Motor neuron (in vitro differentiated cells): ENCODE results near the gene COPE. TPM values are rescaled to one million over a fixed set of nuclear protein-coding genes. Genes with fewer than 3 reads are reported as not detected.

Experiments
- ATAC-seq, 8 experiments: fragments of 200-7000 bp; cut with Tn5 transposase; replicated peaks in 6 of 8; 2 replicates each; pipeline ENCODE4 v1.8.0; 2021; ENCODE audit warnings: mild to moderate bottlenecking in 8 of 8, moderate library complexity in 8 of 8
- H3K27ac ChIP-seq, 2 donors: fragments of 250-450 bp; sonication (Bioruptor Pico); 2 replicates each; pipeline ENCODE4 v1.9.0; 2021; ENCODE audit warnings: antibody characterized with exemption in 2 of 2, mild to moderate bottlenecking in 2 of 2, moderate library complexity in 1 of 2
- H3K4me1 ChIP-seq, 2 donors: fragments of 250-450 bp; sonication (Bioruptor Pico); replicated peaks in 1 of 2; 2 replicates each; pipeline ENCODE4 v1.6.1; 2021; ENCODE audit warnings: antibody characterized with exemption in 2 of 2, mild to moderate bottlenecking in 2 of 2, moderate library complexity in 1 of 2
- H3K4me3 ChIP-seq, 5 donors: fragments of 250-450 bp; sonication (Bioruptor Pico); 2 replicates each; pipeline ENCODE4 v1.9.0; 2021; ENCODE audit warnings: antibody characterized with exemption in 5 of 5, mild to moderate bottlenecking in 5 of 5, moderate library complexity in 4 of 5
- WGBS, 10 experiments: fragments of 450-650 bp; shearing (Covaris generic); methylation state at CpG; one replicate each; pipeline ENCODE4 v1.0.0; 2022; 5-methylcytosine and 5-hydroxymethylcytosine counted together
- in situ Hi-C, 9 experiments: fragments of 400-800 bp; cut with MboI; loops; one replicate each; pipeline ENCODE4 v1.15.0; 2021; ENCODE audit warnings: low sequenced_read_pairs in 9 of 9, low pct_unique_long_range_greater_than_20kb in 2 of 9; ENCODE audit not compliant: unreplicated experiment in 9 of 9
- total RNA-seq, 8 experiments: library from RNA; unstranded; fragments of 300-600 nt; gene quantifications; 2 replicates each; pipeline versions ENCODE4 v1.2.3 to v1.2.4, GENCODE V29; 2022

The COPE gene
- total RNA-seq, 8 experiments from 2014 or later = 151 to 208 (median 173) TPM

- WGBS, 10 experiments = 20 to 100% (median 71%) methylated on average over 1 to 6 of the region's 10 CpGs; no CpG with 5 or more reads in 3 of the 10 experiments
Observed at GRCh38 chr19:18889949-18890745, 29.0 kb downstream of the COPE start.

DNA sequence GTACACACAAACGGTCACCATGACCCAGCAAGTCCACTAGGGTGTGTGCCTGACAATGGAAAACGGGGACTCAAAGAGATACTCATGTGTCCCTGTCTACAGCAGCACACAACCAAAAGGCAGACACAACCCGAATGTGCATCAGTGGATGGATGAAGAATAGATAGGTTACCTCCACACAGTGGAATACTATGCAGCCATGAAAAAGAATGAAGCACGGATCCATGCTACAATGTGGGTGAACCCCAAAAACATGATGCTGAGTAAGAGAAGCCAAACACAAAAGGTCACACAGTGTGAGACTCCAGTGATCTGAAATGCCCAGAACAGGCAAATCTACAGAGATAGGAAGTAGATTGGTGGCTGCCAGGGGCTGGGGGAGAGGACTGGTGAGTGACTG is 32.2 kb downstream of the COPE start:
- no peak for ATAC-seq
- Histone ChIP-seq H3K4me1 (no peaks in the 10 kb centered on the region), H3K4me3 (no peak overlapping the region), H3K27ac (no peak overlapping the region)
- in situ Hi-C loops = no loop called here
- 30 to 100% (median 79%) methylated on average over 1 to 4 of the region's 4 CpGs; no CpG with 5 or more reads in 4 of the 10 experiments for WGBS, 10 experiments

More at GRCh38 chr19:18889949-18890745, 29.0 kb downstream of the COPE start:
- H3K4me3 ChIP-seq = no peak overlapping the region
- H3K4me1 ChIP-seq = peaks cover 5 to 9% of the 10 kb centered on the region in 2 donors
- ATAC-seq = no peak
- H3K27ac ChIP-seq = no peak overlapping the region
- in situ Hi-C loops = no loop called here

DNA sequence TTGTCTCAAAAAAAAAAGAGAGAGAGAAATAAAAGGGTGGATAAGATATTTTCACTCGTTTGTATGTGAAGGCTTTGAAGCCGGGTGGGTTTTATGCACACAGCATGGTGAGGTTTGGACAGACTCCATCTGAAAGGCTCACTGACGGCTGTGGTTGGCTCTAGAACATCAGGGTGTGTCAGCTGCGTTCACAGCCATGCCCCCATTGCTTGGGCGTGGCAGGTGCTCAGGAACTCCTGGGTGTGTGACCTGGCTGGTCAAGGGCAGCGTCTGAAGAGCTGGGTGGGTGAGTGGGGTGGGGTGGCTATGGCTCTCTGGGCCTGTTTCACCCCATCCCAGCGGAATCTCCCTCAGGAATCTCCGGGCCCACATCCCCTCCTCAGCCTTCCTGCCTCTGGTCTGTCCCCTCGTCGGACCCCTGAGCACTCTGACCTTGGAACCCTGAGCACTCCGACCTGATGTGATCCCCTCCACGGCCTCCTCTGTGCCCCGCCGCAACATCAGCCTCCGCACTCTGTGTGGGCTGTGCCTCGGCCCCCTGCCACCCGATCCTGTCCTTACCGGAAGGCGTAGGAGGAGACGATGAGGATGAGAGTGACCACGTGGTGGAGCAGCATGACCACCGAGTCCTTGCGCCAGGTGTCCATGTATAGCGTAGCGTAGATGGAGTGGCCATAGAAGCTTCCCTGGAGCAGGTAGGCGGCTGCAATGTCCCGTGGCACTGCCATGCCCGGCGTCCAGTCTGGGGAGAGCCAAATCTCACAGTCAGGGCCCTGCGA is 35.5 kb downstream of the COPE start:
- 0 to 100% (median 90%) methylated on average over 1 to 12 of the region's 30 CpGs; no CpG with 5 or more reads in 3 of the 10 experiments for WGBS, 10 experiments
- peak in 2 of 8 experiments; percentile 8 to 12 for ATAC-seq
- Histone ChIP-seq H3K4me3 (no peak overlapping the region), H3K4me1 (no peaks in the 10 kb centered on the region), H3K27ac (no peak overlapping the region)
- in situ Hi-C loops = no loop called here

GRCh38 chr19:18881491-18881890 is 37.7 kb downstream of the COPE start:
- in situ Hi-C loops = no loop called here
- no peak for ATAC-seq
- WGBS, 10 experiments = 67 to 100% (median 87%) methylated on average over 1 to 6 of the region's 7 CpGs; no CpG with 5 or more reads in 3 of the 10 experiments
- no peak overlapping the region for H3K27ac ChIP-seq
- no peak overlapping the region for H3K4me3 ChIP-seq
- H3K4me1 ChIP-seq = no peaks in the 10 kb centered on the region

GRCh38 chr19:18879579-18880373 is 39.4 kb downstream of the COPE start:
- Histone ChIP-seq H3K27ac (no peak overlapping the region), H3K4me1 (no peaks in the 10 kb centered on the region), H3K4me3 (no peak overlapping the region)
- in situ Hi-C loops = no loop called here
- peak; percentile 17 to 74 (median 47) for ATAC-seq
- WGBS, 10 experiments = no CpG with 5 or more reads among the region's 13 CpGs

GRCh38 chr19:18878858-18879578 is 40.2 kb downstream of the COPE start:
- peak in 6 of 8 experiments; percentile 4 to 31 (median 18) for ATAC-seq
- Histone ChIP-seq H3K27ac (no peak overlapping the region), H3K4me1 (no peaks in the 10 kb centered on the region), H3K4me3 (no peak overlapping the region)
- 91 to 100% (median 96%) methylated on average over 2 to 16 of the region's 34 CpGs; no CpG with 5 or more reads in 5 of the 10 experiments for WGBS, 10 experiments
- in situ Hi-C loops = no loop called here

GRCh38 chr19:18878058-18878797 is 41.0 kb downstream of the COPE start:
- peak in 2 of 8 experiments; percentile 11 to 19 for ATAC-seq
- 76 to 100% (median 97%) methylated on average over 1 to 13 of the region's 25 CpGs; no CpG with 5 or more reads in 4 of the 10 experiments for WGBS, 10 experiments
- Histone ChIP-seq H3K4me3 (no peak overlapping the region), H3K27ac (no peak overlapping the region), H3K4me1 (no peaks in the 10 kb centered on the region)
- in situ Hi-C loops = no loop called here

- in situ Hi-C loops = no loop called here
- H3K4me1 ChIP-seq = no peaks in the 10 kb centered on the region
Observed at GRCh38 chr19:18876865-18877264, 42.3 kb downstream of the COPE start.

DNA sequence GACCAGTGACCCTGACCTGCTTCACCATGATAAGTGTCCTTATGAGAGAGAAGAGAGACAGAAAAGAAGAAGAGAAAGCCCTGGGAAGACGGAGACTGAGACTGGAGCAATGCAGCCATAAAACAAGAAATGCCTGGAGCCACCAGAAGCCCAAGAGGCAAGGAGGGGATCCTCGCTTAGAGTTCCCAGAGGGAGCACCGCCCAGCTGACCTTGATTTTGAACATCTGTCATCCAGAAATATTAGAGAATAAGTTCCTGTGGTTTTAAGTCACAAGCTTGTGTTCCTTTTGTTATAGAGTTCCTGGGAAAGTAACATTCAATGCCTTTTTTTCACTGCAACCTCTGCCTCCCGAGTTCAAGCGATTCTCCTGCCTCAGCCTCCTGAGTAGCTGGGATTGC is 43.5 kb downstream of the COPE start:
- in situ Hi-C loops = no loop called here

More at GRCh38 chr19:18876865-18877264, 42.3 kb downstream of the COPE start:
- H3K4me3 ChIP-seq = no peak overlapping the region
- no peak overlapping the region for H3K27ac ChIP-seq
- 77 to 100% (median 95%) methylated on average over 2 to 6 of the region's 7 CpGs; no CpG with 5 or more reads in 3 of the 10 experiments for WGBS, 10 experiments
- no peak for ATAC-seq

GRCh38 chr19:18871543-18871942 is 47.6 kb downstream of the COPE start:
- in situ Hi-C loops = loop anchor here in 4 of 9 experiments (25.0 kb wide), 2 partner anchors 284 to 409 kb away; partner anchors contain the start of gene REX1BD (in 2 of the 4)
- Histone ChIP-seq H3K4me1 (no peaks in the 10 kb centered on the region), H3K4me3 (no peak overlapping the region), H3K27ac (no peak overlapping the region)
- 20 to 95% (median 83%) methylated on average over 1 to 7 of the region's 7 CpGs; no CpG with 5 or more reads in 2 of the 10 experiments for WGBS, 10 experiments
- ATAC-seq = no peak

More for the DNA sequence above, 43.5 kb downstream of the COPE start:
- H3K4me3 ChIP-seq = no peak overlapping the region
- WGBS, 10 experiments = 0 to 100% (median 80%) methylated on average over 1 to 5 of the region's 5 CpGs; no CpG with 5 or more reads in 3 of the 10 experiments
- ATAC-seq = peak in 2 of 8 experiments; percentile 20 to 48
- no peak overlapping the region for H3K27ac ChIP-seq
- H3K4me1 ChIP-seq = no peaks in the 10 kb centered on the region

GRCh38 chr19:18870531-18871172 is 48.5 kb downstream of the COPE start:
- 83 to 86% methylated on average over 1 to 2 of the region's 25 CpGs; no CpG with 5 or more reads in 8 of the 10 experiments for WGBS, 10 experiments
- no peak overlapping the region for H3K27ac ChIP-seq
- no peak for ATAC-seq
- no peak overlapping the region for H3K4me3 ChIP-seq
- in situ Hi-C loops = loop anchor here in 4 of 9 experiments (25.0 kb wide), 2 partner anchors 283 to 408 kb away; partner anchors contain the start of gene REX1BD (in 2 of the 4)
- no peaks in the 10 kb centered on the region for H3K4me1 ChIP-seq
